UCSD-AML1 (cell line): ENCODE results near the gene ANKS1B.

Experiments used
- DNase-seq: peaks from one replicate; lab custom pipeline; 2025; ENCODE audit not compliant: unreplicated experiment; lab: John Stamatoyannopoulos, UW

ANKS1B gene

DNA sequence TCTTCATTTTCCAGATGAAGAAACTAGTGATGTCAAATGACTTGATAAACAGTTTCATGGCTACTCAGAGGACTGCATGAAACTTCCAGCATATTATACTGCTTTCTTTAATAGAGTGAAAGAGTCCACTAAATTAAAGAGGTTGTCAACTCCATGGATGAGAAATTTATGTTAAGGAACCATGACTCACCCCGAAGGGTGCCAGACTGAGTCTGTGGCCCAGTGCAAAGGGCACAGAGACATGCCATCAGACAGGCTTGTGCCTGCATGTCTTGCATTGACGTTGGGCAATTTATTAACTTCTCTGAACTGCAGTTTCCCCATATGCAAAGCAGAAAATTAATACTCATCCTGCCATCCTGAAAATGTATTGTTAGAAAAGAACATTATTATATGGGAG lies 957.3 kb downstream of the ANKS1B start:
- DNase-seq: no peak

DNA sequence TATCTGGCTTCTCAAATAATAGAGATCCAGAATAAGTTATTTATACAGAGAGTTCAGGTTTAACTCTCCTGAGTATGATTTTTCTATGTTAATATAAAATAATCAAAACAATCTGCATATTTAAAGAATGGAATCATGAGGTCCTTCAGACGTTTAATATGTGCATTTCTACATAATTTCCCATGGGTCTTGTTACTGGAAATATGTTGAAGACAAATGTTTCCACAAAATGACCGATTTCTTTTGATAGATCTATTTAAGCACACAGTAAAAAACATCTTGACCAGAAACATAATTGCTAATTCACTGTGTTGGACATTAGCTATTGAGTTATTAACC lies 957.7 kb downstream of the ANKS1B start:
- DNase-seq: no peak

DNA sequence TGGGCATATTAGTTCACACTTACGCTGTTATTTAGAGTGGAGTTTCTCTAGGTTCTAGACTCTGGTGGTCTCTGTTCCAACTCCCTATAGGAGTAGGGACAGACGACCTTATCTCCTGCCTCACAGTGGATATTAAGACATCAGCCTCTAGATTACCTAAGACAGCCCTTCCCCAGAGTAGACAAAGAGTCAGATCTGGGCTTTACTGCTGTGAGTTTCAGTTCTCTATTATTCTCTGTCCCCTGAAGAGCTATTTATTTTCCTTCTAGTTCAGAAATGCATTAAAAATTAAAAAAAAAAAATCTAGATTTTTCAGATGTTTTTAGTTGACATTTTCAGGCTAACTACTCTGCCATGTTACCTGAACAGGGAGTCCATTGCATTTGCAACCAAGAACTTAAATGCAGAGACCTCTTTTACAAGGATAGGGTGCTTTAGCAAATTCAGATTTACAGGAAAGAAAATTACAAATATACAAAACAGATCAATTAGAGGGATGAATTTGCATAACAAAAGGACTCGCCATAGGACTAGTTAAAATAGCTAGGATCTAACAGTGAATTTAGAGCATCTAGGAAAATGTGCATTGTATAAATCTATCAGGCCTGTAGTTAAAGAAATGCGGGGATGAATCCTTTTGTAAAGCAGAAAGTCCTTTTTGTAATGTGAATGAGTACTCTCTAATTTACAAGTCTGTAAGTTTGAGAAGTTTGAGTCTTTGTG lies 958.2 kb downstream of the ANKS1B start:
- no peak for DNase-seq

DNA sequence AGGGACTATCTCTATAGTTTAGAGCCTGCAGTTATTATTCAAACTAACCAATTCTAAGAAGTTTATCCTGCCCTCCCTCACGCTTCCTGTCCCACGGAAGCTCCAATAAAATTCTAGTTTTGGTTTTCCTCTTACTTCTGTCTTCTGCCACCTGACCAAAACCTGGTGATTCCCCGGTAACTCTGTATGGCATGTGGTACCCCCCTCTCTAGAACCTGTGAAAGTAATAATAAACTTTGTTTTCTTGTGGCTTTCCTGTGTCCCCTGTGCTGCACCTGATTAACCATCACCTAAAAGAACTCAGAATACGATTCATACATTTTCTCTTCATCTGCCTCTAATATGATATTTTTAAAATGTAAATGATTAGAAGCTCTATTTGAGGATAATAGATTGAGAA lies 959.9 kb downstream of the ANKS1B start:
- DNase-seq: no peak

DNA sequence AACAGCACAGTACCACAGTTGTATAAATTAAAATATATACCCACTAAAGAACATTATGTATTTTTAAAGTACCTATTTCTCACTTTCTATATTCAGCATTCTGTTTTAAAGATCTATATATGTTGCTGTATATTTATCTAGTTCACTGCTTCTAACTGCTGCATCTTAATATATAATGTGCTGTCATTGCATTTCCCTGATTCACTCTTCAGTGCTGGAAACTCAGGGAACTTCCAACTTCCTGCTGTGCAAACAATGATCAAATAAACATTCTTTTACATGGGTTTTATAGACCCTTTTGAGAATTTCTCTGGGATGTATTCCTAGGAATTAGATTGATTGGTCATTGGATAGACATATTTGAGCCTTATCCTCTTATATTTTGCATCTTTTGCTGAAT lies 960.5 kb downstream of the ANKS1B start:
- no peak for DNase-seq

DNA sequence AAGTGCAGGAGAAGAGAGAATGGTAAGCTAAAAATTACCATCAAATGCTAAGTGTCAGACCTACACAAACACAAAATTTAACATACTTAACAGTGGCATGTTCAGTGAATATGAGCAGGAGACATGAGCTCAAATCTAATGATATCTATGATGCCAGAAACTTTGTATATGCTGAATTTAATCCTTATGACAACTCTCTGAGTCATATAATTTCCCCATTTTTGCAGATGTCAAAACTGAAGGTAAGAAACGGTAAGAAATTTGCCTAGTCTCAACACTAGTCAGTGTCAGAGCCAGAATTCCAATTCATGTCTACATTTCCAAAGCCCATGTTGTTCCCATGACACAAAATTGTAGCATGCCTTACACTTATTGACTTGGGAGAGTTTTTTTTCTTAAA lies 963.9 kb downstream of the ANKS1B start:
- no peak for DNase-seq

DNA sequence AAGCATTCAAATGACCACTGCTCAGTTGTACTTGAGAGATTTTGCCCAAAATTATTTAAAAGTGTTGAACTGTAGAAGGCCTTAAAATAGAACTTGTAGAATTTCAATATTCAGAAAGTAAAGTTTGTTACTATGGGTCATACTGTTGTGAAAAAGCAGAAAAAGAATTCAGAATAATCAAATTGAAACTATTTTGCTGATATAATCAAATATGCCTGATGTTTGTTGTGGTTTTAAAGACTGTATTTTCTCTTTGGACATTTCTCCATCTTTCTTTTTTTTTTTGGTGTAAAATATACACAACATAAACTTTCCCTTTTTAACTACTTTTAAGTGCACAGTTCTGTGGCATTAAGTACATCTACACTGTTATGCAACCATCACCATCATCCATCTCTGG lies 964.9 kb downstream of the ANKS1B start:
- DNase-seq: no peak

DNA sequence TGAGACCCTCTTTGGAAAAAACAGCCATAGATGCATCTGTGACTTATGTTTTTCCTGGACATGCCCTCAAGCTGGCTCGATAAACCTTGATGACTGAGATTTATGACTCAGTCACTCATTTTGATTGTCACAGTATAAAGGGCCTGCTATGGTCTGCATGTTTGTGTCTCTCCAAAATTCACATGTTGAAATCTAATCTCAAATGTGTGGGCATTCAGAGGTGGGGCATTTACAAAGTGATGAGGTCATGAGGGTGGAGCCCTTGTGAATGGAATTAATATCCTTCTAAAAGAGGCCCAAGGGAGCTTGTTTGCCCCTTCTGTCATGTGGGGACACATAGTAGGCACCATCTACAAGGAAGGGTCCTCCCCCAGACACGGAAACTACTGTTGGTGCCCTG lies 966.8 kb downstream of the ANKS1B start:
- DNase-seq: no peak

DNA sequence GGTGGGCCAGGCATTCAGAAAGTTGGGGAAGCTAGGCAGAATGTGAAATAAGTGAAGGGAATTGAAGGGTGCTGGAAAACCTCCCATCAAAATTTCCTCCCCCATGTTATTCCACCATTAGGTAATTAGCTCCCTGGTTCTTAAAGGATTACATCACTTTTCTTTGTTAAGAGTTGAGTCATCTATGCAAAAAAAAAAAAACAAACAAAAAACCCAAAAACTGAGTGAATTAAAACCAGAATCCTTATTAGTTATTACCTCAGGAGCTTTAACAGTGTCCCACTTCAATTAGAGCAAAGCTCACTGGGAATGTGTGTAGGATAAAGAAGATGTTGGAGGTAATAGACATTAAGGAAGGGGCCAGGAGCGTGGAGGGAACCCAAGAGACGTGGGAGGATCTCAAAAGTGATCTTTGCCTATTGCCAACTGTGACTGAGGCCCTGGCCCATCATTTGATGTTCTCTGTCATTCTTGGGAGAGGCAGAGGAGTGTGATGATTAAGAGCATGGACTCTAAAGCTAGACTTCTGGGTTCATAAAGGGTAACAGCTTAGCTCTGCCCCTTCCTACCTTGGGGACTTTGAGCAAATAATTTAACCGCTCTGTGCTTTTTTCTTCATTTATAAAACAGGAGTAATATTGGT lies 975.0 kb downstream of the ANKS1B start:
- no peak for DNase-seq

DNA sequence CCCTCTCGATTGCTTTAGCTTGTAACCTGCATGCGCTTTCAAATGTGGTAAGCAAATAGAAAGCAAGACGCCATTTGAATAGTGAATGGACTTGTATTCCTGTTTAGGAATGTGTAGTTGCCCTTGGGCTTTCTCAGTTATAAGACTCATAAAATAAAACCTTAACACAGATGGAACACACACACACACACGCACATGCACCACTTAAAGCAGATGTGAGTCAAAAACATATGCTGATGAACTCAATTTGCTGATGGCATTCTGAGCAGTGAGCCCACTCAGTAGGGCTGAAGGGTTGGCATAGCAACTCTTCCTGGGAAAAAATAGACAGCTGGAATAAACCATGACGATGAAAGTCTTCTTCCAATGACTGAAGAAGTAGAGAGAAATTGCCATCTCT lies 979.1 kb downstream of the ANKS1B start:
- DNase-seq: no peak

DNA sequence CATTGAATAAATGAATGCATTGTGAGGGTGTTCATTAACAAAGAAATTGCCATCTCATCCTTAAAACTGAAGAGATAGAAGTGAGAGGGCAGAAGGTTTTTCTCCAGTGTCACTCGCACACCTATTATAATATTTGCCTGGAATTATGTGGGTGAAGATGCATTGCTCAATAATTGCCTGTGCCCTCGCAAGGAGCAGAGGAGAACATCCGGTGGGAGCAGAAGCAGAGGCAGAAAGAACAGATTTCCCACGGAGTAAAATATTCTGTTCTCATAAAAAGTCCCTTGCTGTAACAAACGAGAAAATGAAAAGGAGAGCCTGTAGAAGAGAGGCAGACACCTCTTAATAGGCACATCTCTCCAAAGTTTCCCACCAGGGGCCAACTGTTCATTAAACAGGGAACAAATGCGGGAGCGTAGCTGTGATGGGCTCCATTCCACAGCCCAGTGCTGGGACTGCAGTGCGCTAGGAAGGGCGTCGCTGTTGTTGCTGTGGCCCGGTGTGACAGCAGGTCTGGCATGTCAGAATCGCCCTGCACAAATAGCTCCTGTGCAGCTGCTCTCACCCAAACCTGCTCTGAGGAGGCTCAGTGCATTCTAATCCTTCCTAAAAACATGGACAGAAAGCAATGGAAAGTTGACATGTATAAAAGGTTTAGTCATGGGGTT lies 979.8 kb downstream of the ANKS1B start:
- no peak for DNase-seq

DNA sequence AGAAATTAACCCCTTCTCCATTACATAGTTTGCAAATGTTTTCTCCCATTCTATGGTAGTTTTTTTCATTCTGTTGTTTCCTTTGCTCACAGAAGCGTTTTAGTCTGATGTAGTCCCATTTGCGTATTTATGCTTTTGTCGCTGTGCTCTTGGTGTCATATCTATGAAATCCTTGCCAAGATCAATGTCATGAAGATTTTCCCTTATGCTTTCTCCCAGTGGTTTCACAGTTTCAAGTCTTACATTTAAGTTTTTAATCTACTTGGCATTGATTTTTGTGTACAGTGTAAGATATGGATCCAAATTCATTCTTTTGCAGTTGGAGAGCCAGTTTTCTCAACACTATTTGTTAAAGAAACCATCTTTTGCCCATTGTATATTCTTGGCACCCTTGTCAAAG lies 982.0 kb downstream of the ANKS1B start:
- DNase-seq: no peak

DNA sequence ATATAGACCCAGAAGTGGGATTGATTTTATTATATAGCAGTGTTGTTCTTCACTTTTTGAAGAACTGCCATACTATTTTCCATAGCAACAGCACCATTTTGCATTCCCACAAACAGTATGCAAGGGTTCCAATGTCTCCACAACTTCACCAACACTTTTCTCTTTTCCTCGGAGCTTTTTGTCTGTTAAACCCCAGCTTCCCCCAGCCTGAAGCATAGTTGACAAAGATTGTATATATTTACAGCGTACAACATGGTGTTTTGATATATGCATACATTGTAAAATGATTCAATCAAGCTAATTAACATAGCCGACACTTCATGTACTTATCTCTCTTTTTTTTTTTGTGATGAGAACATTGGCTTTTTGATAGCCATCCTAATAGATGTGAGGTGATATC lies 982.6 kb downstream of the ANKS1B start:
- DNase-seq: no peak

DNA sequence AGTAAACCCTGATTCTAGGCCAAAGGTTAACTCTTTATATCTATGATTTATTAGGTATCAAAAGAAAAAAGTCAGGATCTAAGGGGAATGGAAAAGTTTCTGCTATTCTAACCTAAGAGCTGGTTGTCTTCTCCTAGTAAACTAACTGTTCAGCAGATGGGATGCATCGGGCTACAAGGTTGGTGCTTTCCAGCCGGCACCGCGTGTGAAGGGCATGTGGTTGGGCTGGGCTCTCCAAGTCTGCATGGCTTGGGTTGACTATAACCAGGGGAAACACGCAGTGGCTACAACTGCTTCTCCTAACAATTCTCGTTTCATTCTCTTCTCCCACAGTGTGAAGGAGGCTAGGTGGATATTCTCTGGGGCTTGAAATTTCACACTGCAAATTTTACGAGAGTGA lies 985.2 kb downstream of the ANKS1B start:
- no peak for DNase-seq

DNA sequence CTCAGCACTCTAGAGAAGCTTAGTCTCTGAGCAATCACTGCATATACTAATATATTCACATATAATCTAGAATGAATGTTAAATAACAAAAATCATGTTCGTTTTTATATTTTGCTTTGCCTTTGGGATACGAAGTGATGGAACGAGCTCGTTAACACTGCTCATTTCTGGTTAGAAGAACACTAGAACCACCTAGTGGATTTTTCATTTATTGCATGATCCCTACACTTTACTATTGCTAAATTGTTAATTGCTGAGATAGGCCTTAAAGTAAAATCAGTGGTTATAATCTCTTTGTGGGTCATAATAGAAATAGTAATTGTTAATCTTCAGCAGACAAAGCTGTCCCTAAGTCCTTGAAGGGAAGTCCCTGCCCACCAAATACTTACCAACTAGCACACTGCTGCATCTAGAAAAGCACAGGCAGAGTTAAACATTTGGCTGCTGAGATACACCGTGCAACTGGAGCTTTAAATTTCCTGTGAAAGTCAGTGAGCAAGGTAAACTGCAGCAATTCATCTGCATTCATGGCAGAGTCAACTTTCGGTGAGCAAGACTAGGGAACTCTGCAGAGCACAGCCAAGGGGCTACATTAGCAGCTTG lies 985.9 kb downstream of the ANKS1B start:
- DNase-seq: no peak

DNA sequence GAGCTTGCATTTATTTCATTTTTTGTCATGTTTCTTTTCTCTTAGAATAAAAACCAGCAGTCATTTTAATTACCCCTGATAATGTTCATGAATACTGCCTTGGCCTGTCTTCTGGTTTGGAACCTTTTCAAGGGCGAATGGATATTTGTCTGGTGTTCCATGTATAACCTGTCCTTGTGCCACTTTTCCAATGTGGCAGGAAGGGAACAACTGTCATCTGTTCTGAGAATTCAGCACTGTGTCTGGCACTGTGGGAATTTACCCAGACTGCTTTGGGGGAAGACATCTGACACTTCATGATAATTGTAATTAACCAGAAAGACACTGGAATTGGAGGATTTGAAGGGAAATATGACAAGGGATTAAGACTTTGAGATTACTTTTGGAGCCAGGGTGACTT lies 986.8 kb downstream of the ANKS1B start:
- DNase-seq: no peak

DNA sequence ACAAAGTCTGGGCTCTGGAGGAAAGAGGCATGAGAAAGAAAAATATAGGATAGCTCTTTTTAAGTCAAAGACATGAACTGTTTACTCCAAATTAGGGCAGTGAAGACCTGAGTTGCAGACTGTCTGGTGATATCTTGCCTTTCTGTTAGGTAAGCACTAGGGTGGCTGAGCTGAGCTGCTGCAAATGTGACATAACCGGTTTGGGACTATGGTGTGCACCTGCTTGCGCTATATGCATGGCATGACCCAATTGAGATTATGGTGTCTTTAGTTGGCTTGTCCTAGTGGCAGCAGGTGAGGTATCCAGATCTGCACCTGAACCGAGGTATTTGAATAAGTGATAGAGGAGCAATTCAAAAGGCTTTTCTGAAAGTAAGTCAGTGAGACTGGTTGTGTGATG lies 994.1 kb downstream of the ANKS1B start:
- DNase-seq: no peak

DNA sequence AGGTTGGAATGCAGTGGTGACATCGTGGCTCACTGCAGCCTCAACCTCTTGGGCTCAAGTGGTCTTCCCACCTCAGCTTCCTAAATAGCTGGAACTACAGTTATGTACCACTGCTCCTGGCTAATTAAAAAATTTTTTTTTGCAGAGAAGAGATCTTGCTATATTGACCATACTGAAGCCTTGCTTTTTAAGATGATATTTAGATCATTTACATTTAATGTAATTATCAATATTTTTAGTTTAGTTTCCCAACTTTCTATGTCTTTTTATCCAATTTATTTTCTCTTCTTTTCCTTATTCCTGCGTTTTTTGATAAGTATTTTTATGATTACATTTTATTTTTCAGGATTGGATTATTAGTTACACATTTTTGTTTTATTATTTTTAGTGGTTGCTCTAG lies 999.6 kb downstream of the ANKS1B start:
- DNase-seq: no peak

DNA sequence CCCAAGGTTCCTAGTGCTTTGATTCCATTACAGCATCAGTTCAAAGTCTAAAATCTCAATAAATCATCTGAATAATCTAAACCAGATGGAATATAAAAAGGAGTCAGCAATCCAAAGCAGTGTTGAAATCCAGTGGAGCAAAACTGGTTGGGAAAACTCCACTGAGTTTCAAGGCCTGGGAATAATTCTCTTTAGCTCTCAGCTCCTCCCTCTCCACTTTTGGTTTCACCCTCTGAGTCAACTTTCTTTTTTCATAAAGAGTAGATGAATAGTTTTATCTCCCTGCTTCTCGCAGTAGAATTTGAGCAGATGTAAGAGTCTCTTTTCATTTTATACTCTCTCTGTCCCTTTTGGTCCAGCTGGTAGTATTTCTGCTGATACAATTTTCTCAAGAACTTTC lies 1001.1 kb downstream of the ANKS1B start:
- DNase-seq: no peak

DNA sequence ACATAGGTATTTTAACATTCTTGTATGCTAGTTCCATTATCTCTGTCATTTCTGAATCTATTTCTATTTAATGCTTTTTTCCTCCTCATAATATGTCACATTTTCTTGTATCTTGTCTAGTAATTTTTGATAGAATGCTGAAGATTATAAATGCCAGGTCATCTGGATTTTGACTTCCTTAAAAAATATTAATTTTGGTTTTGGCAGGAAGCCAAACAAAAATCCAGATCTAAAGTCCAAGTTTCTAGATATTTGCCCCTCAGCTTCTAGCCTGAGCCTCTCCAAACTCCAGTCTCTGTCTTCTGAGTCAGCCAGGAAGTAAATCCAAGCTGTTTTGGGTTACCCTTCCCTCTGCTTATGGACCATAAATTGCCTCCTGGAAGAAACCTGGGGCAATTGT lies 1004.2 kb downstream of the ANKS1B start:
- no peak for DNase-seq

DNA sequence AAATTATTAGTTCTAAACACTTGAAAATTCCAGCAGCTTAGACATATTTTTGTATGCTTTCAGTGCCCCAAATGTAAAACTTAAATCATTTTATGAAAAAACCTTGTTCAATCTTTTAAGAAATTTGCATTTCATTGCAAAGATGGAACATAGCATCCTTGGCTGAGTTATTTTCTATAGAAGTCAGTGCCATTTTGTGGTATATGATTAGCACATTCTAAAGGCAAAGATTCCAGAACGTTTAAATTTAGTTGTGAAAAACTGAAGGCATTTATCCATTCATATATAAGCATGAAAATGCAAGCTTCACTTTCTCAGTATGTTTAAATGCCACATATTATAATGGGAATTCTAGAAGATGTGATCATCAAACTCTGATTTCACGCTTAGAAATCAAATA lies 1007.5 kb downstream of the ANKS1B start:
- no peak for DNase-seq

DNA sequence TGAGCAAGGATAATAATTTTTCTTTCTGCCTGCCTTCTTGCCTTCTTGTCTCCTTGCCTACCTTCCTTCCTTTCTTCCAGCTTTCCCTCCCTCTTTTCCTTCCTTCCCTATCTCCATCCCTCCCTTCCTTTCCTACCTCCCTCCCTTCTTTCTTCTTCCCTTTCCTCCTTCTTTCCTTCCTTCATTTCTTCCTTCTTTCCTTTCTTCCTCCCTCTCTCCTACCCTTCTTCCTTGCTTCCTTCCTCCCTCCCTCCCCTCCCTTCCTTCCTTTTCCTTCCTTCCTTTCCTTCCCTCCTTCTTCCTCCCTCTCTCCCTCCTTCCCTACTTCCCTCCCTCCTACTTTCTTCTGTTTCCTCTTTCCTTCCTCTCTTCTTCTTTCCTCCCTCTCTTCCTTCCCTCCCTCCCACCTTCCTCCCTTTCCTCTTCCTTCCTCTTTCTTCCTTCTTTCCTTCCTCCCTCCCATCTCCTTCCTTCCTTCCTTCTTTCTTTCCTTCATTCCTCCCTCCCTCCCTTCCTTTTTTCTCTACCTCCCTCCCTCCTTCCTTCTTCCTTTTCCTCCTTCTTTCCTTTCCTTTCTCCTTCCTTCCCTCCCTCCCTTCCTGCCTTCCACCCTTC lies 1009.9 kb downstream of the ANKS1B start:
- DNase-seq: no peak
